Measurements from ENCODE around the gene PTPA. TPM values are rescaled to one million over a fixed set of nuclear protein-coding genes. Genes with fewer than 3 reads are reported as not detected.

The PTPA gene
- 149 TPM for polyA plus RNA-seq (2013, experiment 1 of 2; ENCODE audit: insufficient read length)
- 138 TPM for polyA plus RNA-seq (2013, experiment 2 of 2; ENCODE audit: insufficient read length)

DNA sequence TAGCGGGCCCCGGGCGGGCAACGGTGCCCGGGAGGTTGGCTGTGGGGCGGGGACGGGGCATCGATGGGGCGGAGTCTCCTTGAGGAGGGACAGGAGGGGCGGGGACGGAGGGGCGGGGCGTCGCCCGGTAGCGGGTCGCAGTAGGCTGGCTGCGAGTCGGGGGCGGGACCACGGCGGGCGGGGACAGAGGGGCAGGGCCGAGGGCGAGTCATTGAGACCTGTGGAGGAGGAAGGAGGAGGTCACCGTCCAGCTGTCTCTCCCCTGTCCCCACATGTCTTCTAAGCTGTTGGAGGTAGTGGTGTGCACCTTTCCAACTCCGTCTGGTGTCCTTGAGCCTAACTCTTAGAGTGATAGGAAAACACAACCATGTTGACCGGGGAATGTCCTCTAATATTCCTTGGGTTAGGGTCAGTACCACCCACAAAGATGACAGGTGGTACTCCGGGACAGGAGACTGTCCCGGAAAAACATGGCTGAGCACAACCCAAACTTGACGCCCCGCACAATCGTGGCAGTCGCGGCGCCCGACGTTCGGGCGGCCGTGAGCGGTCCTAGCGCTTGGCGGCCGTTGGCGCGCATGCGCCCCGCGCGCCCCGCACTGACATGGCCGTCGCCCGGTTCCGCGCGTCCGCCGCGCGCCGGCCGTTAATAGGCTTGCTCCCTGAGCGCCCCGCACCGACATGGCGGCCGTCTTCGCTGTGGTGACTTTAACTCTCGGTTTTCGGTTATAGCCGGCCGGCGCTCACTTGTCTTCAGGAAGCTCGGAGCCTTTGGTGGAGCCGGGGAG is at the start of gene PTPA, which contains the start of gene CRAT:
TSS of gene PTPA (plus strand) at position 676 of the 788 bp plus-strand sequence. CDS start 186 bp downstream, outside the sequence.
TSS of gene CRAT (minus strand) at position 54 of the 788 bp plus-strand sequence. CDS start 284 bp downstream, outside the sequence.
- DNase-seq, result peak; percentile 95

DNA sequence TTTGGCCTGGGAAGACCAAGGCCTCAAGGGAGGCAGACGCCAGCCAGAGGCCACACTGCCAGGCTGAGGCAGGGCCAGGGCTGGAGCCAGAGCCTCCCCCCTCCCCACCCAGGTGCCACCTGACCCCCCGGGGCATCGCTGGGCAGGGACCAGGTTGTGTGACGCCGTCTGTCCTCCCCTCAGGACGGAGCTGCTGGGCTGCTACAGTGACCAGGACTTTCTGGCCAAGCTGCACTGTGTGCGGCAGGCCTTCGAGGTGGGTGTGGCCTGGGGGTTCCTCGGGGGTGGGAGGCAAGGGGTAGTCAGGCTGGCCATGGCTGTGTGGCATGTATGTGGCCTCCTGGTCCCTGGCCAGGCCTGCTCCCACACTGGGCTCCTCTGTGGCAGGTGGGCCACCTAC is 48.2 kb upstream of the PTPA start:
- no peak for DNase-seq

DNA sequence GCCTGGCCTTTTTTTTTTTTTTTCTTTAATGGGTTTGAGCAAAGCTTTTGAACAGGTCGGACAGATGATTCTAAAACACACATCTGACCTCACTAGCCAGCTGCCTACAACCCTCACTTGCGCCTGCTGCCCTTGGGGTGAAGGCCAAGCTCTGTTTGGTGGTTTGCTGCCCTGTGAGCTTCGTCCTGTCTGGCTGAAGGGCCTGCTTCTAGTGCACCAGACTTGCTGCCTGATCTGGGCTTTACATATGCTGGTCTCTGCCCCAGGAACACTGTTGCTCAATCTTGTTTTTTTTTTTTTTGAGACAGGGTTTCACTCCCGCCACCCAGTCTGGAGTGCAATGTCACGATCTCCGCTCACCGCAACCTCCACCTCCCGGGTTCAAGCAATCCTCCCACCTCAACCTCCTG is 46.7 kb upstream of the PTPA start:
- no peak for DNase-seq

DNA sequence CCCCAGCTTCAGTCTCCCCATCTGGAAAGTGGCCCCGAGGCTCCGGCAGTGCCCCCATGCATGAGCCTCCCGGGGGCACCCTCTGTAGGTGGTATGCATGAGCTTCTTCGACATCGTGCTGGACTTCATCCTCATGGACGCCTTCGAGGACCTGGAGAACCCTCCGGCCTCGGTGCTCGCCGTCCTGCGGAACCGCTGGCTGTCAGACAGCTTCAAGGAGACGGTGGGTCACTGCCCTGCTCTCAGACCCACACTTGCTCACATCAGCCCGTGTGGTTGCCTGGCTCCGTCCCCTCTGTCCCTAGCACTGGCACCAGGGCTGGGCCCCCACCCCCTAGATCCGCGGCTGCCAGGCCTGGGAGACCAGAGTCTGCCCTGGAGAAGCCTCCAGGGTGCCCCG is 43.1 kb upstream of the PTPA start:
- no peak for DNase-seq

DNA sequence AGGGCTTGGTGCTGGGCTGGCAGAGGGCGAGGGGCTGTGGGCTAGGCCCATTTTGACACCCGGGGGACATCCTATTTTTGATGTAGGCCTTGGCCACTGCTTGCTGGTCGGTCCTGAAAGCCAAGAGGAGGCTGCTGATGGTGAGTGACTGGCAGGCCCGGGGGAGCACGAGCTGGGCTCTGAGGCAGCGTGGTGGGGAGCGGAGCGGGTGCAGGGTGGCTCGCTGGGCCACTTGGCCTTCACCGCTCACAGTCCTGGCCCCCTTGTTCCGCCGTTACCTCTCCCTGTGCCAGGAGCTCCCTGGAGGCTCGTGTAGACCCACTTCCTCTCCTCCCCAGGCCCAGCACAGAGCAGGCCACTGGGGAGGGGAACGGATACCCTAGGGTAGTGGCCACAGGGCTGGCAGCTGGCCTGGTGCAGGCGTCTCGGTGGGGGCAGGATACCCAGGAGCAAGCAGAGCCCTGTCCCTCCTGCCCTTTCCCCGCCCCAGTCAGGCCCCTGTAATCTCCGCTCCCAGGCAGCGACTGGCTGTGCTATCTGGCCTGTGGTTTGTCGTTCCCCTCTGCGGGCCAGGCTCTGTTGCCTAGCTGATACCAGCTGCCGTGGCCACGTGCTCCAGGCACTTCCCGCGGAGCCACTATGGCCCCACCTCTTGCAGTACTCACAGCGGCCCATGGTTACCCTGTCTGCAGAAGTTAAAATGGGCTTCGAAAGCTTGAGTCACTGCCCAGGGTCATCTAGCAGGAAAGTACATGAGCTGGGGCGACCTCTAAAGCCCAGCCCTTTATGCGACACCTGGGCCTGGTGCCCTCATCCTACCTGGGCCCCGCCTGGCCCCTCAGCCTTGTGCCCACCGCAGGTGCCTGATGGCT is 42.0 kb upstream of the PTPA start:
- no peak for DNase-seq

DNA sequence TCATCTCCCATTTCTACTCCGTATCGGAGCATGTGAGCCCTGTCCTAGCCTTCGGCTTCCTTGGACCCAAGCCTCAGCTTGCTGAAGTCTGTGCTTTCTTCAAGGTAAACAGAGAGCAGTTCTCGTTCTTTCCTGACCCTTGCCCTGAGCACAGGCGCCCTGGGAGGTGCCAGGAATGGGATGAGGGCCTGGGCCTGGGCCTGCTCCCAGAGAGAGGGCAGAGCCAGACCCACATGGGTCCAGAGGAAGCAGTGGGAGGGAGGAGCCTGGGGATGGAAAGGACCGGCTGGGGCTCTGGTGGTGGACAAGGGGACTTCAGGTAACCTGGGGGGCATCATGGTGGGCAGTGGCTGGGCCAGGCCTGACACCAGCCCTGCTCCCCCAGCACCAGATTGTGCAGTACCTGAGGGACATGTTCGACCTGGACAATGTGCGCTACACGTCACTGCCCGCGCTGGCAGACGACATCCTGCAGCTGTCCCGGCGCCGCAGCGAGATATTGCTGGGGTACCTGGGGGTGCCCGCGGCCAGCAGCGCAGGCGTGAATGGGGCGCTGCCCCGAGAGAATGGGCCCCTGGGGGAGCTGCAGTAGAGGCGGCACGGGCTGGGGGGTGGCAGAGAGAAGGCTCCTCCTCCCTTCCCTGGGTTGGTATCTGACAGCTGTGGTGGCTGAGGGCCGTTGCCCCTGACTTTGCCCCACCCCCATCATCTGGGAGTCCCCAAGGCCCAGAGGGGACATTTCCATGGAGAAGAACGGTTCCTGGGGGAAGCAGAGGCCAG is 41.2 kb upstream of the PTPA start:
- DNase-seq, result no peak

DNA sequence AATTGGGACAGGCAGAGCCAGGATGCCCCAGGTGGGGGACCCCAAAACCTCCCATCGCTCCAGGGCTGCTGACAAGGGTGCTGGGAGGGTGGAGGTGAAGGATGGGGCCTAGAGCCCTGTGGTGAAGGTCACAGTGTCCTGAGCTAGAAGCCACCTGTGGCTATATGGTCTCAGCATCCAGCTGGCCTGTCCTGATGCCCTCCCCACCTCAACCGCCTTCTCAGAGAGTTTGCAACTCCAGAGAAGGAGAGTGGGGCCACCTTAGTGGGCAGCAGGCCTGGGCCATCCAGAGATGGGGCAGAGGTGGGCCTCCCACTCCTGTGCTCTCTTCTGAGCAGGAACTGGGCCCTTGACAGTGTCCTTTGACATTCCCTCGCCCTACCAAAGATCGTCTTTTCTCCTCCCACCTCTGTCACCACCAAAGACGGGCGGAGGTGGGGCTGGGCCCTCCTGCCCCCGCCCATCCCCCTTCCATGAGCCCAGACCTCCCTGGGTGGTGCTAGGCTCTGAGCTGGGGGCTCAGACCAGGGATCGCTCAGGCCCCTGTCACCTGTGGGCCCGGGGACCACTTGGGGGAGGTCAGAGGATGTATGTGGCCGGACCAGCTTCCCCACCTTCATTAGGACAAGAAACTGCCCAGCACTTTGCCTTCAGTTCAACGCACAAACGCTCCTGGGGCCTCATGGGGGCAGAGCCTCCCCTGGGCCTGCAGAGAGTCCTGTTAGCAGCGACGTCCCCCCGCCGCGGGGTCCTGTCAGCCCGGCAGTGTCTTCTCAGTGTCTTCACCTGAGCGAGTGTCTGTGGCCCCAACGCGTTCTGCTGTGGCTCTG is 40.3 kb upstream of the PTPA start:
- no peak for DNase-seq

DNA sequence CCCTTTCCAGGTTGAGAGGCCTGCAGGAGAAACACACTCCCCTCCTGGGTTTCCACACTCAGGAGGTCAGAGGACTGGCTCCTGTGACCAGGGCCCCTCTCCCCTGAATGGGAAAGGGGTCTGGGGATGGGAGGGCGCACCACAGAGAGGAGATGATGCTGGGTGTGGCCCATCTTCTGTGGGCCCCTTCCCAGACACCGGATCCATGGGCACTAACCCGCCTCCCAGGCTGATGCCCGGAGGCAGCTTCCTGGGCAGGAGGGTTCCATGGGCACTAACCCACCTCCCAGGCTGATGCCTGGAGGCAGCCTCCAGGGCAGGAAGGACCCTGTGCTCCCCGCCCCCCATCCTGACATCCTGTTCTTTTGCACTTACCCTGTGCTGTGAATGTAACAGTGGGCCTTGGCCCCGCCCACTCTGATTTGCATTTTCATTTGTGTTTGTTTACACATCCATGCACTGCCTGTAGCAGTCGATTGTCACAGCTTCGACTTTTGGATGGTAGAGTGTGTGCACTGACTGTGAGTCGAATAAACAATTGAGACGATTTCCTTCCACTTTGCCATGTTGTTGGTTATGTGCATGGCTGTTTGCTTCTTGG is 39.6 kb upstream of the PTPA start:
- DNase-seq, result no peak

DNA sequence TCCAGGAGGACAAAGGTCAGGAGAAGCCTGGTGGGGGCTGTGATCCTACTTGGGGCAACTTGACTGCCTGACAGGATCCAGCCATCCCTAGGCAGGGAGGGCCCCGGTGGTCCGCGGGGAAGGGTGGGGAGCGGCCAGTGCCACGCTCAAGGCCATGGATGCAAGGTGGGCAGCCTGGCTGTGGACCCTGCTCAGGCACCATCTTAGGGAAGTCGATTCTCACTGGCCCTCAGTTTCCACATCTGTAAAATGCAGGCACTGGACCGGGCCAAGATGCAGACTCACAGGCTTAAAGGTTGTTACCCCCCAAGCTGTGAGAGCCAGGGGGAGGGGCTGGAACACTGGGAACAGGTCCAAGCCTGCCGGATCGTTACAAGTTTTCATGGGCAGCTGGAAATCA is 39.0 kb upstream of the PTPA start:
- no peak for DNase-seq

DNA sequence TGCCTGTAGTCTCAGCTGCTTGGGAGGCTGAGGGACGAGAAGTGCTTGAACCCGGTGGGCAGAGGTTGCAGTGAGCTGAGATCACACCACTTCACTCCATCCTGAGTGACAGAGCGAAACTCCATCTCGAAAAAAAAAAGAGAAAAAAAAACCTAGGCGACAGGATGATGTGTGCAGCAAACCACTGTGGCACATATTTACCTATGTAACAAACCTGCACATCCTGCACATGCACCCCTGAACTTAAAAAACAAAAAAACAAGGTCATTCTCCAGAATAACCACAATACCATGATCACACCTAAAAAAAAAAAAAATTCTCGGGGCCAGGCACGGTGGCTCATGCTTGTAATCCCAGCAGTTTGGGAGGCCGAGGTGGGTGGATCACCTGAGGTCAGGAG is 37.8 kb upstream of the PTPA start:
- DNase-seq, result no peak

DNA sequence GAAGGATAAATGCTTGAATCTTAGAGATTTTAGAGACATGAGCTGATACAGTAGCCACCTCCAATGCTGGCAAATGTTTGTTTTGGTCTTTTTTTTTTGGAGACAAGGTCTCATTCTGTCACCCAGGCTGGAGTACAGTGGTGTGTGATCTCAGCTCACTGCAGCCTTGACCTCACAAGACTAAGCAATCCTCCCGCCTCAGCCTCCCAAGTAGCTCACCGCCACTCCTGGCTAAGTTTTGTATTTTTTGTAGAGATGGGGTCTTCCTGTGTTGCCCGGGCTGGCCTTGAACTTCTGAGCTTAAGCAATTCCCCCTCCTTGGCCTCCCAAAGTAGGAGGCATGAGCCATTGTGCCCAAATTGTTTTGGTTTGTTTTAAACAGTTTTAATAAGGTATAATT is 37.1 kb upstream of the PTPA start:
- DNase-seq, result no peak

DNA sequence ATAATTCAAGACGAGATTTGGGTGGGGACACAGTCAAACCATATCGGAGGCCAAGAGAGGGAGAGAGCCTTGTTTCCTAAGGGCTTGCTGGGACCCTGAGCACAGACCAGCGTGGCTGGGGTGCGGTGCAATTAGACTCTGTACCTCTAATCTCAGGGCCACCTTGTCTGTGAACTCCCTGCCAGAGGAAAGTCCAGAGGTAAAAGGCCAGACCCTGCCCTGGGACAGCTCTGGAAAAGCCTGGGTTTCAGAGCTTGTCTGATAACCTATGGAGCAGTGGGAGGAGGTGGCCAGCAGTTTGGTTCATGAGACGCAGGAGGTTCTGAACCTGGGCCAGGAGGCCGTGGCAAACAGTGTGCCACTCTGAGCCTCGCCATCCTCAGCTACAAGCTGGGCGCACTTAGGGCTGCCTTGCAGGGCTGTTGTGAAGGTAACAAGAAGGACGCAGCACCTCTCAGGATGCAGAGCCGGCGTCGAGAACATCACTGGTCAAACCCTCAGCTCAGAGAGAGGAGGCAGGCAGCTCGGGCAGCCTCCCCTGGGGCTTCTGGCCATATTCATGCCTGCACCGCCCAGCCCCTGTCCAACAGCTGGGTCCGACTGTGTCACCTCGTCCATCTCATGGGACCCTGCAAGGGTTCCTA is 35.1 kb upstream of the PTPA start:
- no peak for DNase-seq

DNA sequence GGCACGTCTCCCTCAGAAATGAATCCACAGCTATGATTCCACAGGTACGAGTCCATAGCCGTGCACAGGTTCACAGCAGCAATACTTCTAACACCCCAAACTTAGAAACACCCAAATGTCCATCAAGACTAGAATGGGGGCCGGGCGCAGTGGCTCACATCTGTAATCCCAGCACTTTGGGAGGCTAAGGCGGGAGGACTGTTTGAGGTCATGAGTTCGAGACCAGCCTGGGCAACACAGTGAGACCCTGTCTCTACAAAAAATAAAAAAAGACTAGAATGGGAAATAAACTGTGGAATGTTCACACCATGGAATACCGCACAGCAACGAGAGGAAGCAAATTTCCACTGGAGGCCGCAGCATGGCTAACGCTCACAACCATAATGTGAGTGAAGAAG is 34.6 kb upstream of the PTPA start:
- DNase-seq, result no peak

DNA sequence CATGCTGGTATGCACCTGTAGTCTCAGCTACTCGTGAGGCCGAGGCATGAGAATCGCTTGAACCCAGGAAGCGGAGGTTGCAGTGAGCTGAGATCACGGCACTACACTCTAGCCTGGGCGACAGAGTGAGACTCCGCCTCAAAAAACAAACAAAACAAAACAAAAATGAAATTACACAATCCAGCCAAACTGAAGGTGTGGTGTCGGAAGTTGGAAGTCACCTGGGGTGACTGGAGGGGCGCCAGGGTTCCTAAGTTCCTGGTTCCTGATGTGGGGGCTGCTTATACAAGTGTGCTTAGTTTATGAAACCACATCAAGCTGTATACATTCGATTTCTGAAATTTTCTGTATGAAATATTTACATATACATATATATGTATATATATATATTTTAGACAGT is 34.0 kb upstream of the PTPA start:
- DNase-seq, result no peak

DNA sequence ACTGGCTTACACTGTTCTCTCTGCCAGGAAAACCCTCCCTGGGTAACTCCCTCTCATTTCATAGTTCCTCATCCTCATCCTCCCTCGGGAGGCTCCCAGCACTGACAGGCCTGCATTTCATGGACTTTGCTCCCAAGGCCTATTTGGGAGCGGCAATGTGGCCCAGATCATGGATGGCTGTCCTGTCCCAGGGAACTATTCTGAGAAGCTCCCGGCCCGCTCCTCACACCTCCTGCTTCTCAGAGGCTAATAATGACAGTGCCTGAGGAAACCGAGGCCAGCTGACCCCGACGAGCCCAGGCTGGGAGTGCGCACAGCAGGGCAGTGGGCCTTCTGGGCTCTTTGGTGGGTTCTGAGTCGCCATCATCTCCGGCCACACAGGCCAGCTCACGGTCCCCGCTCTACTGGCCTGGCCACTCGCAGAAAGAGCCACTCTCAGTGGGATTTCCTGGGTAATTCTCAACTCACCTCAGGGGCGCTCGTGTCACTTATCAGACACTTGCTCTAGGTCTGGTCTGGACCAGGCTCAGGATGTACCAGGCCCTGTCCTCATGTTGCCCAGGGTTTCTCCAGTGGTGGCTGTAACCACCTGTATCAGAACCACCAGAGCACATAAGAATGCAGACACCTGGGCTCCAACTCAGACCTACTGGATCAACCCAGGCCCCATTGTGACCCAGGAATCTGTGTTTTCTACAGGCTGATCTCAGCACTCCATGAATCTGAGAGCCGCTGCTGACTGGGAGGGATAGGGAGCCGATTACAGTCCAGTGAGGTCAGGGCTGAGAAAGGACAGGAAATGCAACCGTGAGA is 32.3 kb upstream of the PTPA start:
- no peak for DNase-seq

DNA sequence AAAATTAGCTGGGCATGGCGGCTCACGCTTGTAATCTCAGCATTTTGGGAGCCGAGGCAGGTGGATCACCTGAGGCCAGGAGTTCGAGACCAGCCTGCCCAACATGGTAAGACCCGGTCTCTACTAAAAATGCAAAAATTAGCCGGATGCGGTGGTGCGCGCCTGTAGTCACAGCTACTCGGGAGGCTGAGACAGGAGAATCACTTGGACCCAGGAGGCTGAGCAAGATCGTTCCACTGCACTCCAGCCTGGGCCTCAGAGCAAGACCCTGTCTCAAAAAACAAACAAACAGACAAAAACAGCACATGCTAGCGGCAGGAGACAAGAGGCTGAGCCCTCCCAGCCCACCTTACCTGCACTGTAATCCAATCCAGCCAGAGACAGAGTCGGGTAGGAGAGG is 31.4 kb upstream of the PTPA start:
- no peak for DNase-seq

DNA sequence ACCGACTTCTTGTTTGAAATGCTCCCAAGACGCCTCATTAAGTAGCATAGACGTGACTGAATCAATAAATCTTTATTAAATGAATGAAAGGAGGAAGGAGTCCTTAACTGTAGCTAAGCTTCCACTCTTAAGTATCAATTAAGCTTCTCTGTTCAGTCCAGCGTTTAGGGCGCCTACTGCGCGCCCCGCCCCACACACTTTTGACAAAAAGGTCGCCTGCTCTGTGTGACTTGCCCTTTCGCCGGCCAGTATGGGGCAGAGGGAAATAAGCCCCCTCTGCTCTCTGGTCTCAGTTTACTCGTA is 31.0 kb upstream of the PTPA start:
- no peak for DNase-seq

DNA sequence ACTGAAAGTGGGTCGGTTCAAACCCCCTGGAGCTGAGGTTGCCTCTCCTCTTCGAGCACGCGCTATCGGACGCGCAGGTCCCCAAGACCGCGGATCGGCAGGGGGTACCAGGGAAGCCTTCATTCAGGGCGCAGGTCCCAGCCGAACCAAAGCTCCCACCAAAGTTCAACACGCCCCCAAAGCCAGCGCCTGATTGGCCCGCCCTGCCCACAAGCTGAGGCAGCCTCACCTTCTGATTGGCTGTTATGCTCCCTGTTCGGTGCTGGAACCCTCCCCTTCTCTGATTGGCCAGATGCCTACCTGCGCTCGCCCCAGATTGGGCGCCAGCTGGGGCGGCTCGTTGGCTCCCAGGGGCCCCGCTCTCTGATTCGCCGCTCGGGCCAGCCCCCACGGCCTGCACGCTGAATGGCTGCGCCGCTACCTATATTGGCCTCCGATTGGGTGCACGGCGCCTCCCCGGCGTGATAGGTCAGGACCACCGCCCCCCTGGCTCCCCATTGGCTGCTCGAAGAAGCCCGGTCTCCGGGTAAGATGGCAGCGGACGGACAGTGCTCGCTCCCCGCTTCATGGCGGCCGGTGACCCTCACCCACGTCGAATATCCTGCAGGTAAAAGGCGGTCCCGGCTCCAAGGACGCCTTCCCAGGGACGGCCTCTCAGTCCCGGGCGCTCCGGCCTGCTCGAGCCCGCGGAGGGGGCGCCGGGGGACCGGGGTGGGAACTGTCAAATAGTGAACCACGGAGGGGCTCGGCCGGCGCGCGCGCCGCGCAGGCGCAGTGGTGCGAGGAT is 30.4 kb upstream of the PTPA start, which contains the start of gene DOLPP1:
TSS of gene DOLPP1 (plus strand) at position 511 of the 787 bp plus-strand sequence. CDS start at position 532, 21 bp downstream.
- DNase-seq, result peak; percentile 100

DNA sequence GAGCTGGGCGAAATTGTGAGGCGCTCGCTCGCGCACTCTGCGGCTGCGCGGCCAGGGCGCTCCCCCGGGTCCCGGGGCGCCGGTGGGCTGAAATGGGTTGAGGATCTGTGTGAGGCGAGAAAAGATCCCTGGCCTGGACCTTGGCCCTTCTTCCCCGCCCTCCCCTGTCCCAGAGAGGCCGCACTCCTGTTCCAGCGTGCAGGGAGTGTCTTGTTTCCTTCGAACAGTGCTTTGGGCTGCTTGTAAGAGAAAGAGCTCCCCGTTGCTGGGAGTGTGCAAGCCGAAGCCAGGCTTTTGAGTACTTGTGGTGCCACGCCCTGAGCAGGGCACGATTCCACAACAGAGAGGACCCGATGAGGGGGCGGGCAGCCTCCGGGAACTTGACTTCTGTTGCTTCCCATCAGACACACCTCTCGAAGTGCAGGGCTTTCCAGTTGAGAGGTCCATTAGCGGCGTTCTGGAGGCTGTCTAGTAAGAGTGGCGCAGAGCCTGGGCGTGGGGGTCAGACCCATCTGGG is 29.8 kb upstream of the PTPA start:
- DNase-seq, result no peak
